Activated CD4-positive, alpha-beta T cell treated with anti-CD3 and anti-CD28 coated beads for 4 hours (primary cell): ENCODE data around the gene CELA2B.

Experiments used
- DNase-seq, 2 donors: peaks; one replicate each; pipeline ENCODE4 v3.0.0-alpha.2; 2020

The CELA2B gene

DNA sequence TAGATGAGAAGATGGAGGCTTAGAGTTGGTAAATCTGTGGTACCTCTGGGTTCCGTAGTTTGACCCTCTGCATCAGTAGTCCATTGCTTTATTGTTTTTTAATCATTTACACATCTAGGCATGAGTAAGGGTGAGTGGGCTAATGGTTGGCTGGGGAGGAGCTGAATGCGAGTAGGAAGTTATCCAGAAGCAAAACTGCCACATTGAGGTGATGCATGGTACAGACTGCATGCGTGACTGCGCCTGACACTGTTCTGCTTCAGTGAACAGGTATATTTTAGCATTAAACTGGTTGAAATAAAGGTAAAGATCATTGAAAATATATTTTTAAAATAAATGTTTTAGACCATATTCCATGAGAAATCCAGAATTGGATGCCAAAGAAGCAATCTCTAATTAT, 55.1 kb downstream of the CELA2B start:
- DNase-seq = no peak

DNA sequence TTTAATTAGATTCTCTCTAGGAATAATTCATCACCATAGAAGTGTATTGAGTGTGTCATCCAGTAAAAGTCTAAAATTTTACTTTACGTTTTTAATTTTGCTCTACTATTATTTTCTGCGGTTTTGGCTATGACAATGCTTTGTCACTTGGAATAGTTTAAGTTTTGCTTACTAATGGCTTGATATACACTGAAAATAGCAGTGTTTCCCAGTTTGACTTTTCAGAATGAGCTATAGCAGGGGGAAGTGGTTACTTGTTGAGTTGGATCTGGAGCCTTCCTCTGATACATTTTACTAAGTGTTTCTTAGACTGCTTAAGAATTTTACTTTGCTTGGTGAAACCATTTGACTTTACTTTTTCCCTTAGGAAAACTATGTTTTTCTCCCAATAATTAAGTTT, 55.8 kb downstream of the CELA2B start:
- DNase-seq = no peak

DNA sequence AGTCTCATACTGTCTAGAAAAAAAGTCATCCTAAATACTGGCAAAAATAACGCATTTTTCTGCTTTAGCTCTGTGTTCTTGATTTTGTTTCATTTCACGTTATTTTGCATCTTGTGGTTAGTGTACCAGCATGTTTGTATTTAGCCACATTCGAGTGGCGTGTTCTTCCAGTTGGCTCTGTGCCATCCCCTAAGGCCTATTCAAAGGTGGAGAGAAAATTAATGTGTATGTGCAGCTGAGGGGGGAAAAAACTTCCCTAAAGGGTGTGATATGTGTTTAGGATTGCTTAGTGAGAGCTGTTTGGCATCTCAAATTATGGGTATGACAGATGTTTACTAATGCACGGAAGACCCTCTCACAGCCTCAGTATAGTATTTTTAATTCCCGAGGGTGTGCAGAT, 62.9 kb downstream of the CELA2B start:
- DNase-seq = no peak

DNA sequence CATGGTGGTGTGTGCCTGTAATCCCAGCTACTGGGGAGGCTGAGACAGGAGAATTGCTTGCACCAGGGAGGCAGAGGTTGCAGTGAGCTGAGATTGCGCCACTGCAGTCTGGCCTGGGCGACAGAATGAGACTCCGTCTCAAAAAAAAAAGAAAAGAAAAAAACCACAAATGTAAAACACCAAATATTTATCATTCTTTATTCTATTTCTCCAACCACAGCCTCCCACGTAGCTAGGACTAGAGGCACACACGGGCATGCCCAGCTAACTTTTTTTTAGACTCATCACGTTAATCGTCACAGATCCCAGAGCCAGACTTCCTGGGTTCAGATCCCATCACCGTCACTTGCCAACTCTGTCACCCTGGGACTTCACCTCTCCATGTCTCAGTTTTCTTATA, 64.3 kb downstream of the CELA2B start:
- no peak for DNase-seq
